Activated naive CD8-positive, alpha-beta T cell treated with anti-CD3 and anti-CD28 coated beads, Interleukin-2, amount 10 ng/mL, durations not matched to agents 7 days and 5 days (primary cell): ENCODE data around the gene TRIM77. TPM values are rescaled to one million over a fixed set of nuclear protein-coding genes. Genes with fewer than 3 reads are reported as not detected.
"Not testable (repeated sequence)": the region's sequence is repeated elsewhere in the genome, so short reads cannot be mapped to it uniquely, and the experiment has no call there.

ENCODE experiments used
- ATAC-seq: fragments of 150-1000 bp; cut with Tn5 transposase; one replicate; pipeline ENCODE4 v1.10.0; 2021; ENCODE audit warnings: low read depth, moderate library complexity
- POLR2A ChIA-PET: fragments of 350-600 bp; sonication (Branson Sonifier 250); formaldehyde crosslinking; loops from one replicate; lab custom pipeline; 2021; ENCODE audit warnings: antibody characterized with exemption; lab: Charles Lee
- DNase-seq: peaks from one replicate; pipeline ENCODE4 v3.0.0; 2021
- H3K27ac Mint-ChIP-seq: one replicate; pipeline ENCODE4 v1.8.0; 2022; ENCODE audit warnings: mild to moderate bottlenecking, mixed read lengths
- H3K27me3 Mint-ChIP-seq: one replicate; pipeline ENCODE4 v1.8.0; 2022; ENCODE audit warnings: mild to moderate bottlenecking, moderate library complexity, mixed read lengths
- H3K36me3 Mint-ChIP-seq: one replicate; pipeline ENCODE4 v1.8.0; 2021; ENCODE audit warnings: mild to moderate bottlenecking, mixed read lengths
- H3K4me1 Mint-ChIP-seq: one replicate; pipeline ENCODE4 v1.8.0; 2021; ENCODE audit warnings: mixed read lengths
- H3K4me3 Mint-ChIP-seq: one replicate; pipeline ENCODE4 v1.8.0; 2022; ENCODE audit warnings: mild to moderate bottlenecking, moderate library complexity, mixed read lengths
- H3K9me3 Mint-ChIP-seq: one replicate; pipeline ENCODE4 v1.8.0; 2021; ENCODE audit warnings: mixed read lengths
- total RNA-seq, 2 experiments: library from RNA; stranded (reverse); gene quantifications; one replicate each; pipeline ENCODE4 v1.2.3, GENCODE V29; 2021

Gene TRIM77, protein sequence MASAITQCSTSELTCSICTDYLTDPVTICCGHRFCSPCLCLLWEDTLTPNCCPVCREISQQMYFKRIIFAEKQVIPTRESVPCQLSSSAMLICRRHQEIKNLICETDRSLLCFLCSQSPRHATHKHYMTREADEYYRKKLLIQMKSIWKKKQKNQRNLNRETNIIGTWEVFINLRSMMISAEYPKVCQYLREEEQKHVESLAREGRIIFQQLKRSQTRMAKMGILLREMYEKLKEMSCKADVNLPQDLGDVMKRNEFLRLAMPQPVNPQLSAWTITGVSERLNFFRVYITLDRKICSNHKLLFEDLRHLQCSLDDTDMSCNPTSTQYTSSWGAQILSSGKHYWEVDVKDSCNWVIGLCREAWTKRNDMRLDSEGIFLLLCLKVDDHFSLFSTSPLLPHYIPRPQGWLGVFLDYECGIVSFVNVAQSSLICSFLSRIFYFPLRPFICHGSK
- not detected for total RNA-seq

DNA sequence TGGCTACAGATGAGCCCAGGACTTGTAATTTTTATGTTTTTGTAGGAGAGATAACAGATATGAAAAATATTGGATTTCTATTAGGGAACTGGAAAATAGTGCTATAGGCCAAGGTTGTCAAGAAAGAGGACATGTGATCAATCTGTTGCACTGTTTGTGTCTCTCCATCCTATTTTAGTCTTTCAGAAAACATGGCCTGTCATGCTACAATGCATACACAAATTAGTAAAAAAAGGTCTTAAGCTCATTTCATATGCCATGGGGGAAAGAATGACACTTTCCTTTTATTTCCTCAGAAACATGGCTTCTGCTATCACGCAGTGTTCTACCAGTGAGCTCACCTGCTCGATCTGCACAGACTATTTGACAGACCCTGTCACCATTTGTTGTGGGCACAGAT is at the start of gene TRIM77:
Gene TRIM77 (plus strand): TSS at position 301 of the 400 bp plus-strand sequence. CDS start 0 bp downstream, at position 301.
- DNase-seq, POLR2A ChIA-PET, H3K36me3 Mint-ChIP-seq, H3K27me3 Mint-ChIP-seq, H3K9me3 Mint-ChIP-seq, H3K27ac Mint-ChIP-seq, H3K4me3 Mint-ChIP-seq, H3K4me1 Mint-ChIP-seq, ATAC-seq: not testable (repeated sequence)

DNA sequence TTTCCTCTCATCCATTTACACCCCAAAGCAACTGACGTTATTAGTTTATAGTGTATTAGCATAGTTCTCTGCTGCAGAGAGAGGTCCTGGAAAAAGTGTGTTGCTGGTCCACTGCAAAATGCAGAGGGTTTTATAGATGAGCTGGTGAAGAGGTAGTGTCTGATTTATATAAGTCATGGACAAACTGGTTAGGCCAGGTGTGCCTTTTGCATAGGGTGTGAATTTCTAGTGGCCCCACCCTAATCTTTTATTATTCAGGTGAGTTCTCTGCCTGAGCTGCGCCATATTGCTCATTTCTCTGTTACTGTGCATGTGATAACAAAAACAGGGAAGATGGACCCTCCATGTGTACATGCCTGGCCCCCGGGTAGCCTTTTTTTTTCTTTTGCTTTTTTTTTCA is 43.1 kb upstream of the TRIM77 start:
- Mint-ChIP-seq H3K27me3 (no peaks in the 10 kb centered on the region), H3K9me3 (no peaks in the 10 kb centered on the region), H3K27ac (no peak overlapping the region), H3K4me1 (no peaks in the 10 kb centered on the region), H3K4me3 (no peak overlapping the region), H3K36me3 (no peaks in the 10 kb centered on the region)
- POLR2A ChIA-PET, result no interaction called here
- DNase-seq (no peak), ATAC-seq (no peak)

DNA sequence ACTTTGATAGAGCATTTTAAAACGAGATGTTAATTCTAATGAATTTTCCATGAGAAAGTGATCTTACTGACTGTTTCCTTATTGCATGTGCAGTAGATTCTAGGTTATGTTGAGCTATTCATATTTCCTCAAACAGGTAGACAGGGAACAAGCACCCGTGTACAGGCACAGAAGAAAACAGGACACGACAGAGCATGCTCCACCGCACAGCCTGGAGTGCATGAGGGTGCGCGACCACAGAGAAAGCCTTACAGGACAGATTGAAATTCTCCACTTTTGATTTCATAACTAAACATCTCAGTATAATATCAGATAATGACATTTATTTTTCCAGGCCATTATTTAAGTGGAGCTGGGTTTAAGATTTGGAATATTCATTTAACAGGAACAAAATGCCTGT is 41.9 kb upstream of the TRIM77 start:
- H3K4me1 Mint-ChIP-seq, H3K4me3 Mint-ChIP-seq, H3K9me3 Mint-ChIP-seq, DNase-seq, H3K27me3 Mint-ChIP-seq, H3K36me3 Mint-ChIP-seq, ATAC-seq, H3K27ac Mint-ChIP-seq, POLR2A ChIA-PET: not testable (repeated sequence)

DNA sequence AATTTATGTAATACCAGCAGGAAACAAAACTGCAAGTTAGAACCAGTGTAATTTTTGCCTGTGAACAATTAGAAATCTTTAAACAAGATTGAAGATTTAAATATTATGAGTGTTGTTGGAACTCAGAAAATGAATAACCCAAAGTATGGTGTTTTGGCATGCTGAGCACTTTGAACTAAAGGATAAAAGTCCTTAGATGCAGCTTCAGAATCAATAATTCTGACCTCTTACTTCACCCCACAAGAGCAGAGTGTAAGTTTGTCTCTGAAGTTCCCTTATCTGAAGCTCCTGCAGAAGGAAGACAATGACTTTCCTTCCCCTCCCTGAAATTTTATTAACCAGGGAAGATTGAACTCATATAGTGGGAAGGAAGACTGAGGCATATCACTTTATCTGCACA is 40.5 kb upstream of the TRIM77 start:
- H3K4me1 Mint-ChIP-seq, H3K9me3 Mint-ChIP-seq, H3K27ac Mint-ChIP-seq, H3K27me3 Mint-ChIP-seq, DNase-seq, H3K4me3 Mint-ChIP-seq, POLR2A ChIA-PET, ATAC-seq, H3K36me3 Mint-ChIP-seq: not testable (repeated sequence)

DNA sequence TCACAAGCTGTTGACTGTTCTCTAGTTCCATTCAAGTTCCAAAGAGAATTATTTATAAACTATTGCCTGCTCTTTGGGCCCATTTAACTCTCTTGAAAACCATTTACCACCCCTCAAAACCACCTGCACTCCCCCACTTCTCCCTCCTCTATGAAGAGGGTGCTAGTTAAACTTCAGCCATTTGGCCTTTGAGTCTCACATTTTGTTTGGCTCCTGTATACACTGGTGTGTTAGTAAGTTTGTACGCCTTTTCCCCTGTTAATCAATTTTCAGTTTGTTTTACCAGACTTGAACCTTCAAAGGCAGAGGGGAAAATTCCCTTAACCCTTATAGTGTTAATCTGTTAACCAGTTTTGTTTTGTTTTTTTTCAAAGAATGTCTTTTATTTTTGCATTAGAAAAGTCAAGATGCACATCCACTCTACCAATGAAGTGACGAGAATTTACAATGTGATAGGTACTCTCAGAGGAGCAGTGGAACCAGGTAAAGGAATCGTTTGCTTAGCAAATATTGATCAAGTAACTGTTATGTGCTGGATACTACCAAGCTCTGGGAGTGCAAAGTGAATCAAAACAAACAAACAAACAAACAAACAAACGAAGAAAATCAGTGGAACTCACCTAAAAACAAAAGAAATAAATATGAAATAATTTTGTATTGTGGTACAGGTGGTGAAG is 40.0 kb upstream of the TRIM77 start:
- DNase-seq, ATAC-seq, H3K27ac Mint-ChIP-seq, H3K4me1 Mint-ChIP-seq, H3K36me3 Mint-ChIP-seq, H3K27me3 Mint-ChIP-seq, H3K9me3 Mint-ChIP-seq, H3K4me3 Mint-ChIP-seq, POLR2A ChIA-PET: not testable (repeated sequence)

DNA sequence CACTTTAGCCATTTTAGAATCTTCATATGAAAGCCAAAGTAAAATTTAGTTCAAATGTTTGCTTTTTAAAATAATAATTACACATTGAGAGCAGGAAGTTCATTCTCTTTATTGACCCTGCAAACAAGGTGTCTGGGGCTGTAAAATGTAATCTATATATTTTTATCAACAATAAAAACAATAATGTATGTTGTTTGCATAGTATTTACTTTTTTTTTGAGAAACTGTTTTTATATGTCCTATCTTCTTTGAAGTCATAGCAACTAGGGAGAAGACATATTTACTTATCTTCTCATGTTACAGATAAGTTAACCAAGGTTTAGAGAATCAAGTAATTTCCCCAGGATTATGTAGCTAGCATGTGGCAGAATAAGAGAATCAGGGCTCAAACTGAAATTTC is 37.6 kb upstream of the TRIM77 start:
- ATAC-seq, DNase-seq, H3K27me3 Mint-ChIP-seq, H3K36me3 Mint-ChIP-seq, POLR2A ChIA-PET, H3K9me3 Mint-ChIP-seq, H3K4me1 Mint-ChIP-seq, H3K27ac Mint-ChIP-seq, H3K4me3 Mint-ChIP-seq: not testable (repeated sequence)

DNA sequence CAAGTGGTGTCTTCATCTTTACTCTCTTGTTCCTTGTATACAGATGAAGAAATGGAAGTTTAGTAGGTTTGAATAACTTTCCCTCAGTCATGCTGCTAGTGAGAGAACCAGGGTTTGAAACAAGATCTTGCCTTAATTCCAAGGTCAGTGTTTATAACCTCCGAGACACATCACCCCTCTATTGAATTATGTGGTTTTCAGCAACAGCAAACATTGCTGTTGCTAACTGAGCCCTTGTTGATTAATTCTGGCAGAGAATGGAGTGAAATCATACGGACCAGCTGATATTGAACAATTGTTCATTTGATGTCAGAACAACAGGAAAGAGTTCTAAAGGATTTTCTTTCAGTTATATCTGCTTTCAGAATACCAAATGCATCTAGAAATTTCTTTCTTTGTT is 36.7 kb upstream of the TRIM77 start:
- H3K9me3 Mint-ChIP-seq, POLR2A ChIA-PET, H3K27me3 Mint-ChIP-seq, ATAC-seq, DNase-seq, H3K27ac Mint-ChIP-seq, H3K36me3 Mint-ChIP-seq, H3K4me1 Mint-ChIP-seq, H3K4me3 Mint-ChIP-seq: not testable (repeated sequence)

DNA sequence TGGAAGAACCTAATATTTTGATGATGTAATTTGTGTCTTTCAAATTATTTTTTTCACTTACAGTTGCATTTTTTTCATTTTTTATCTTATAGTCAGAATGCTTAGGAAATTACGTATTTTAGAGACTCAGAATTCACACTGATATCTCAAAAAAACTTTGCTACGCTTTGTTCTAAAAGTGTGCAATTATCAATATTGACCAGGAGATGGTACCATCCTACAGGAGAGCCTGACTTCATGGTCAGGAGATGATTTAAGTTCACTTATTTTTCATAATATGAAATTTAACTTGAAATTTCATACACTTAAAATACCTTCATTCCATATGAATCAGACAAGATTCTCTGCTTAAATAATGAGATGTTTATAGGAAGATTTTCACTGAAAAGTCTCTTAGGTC is 34.7 kb upstream of the TRIM77 start:
- ATAC-seq, H3K36me3 Mint-ChIP-seq, H3K4me3 Mint-ChIP-seq, DNase-seq, POLR2A ChIA-PET, H3K27ac Mint-ChIP-seq, H3K9me3 Mint-ChIP-seq, H3K27me3 Mint-ChIP-seq, H3K4me1 Mint-ChIP-seq: not testable (repeated sequence)

DNA sequence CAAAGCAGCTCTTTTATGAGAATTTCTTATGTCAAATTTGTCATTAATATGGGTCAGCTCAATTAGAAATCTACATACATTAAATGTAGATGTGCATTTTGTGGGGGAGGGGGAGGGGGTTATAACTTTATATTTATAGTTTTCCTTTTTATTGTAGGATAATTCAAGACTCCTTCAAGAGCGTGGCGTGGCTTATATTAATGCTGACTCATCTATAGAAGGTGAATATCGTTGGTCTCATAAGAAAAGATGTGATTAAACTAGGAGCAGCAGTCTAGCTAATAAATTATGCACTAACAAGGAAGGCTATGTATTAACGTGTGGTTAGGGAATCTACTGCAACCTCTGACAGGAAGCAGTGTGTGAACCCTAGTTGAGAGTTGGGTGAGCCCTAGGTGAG is 34.2 kb upstream of the TRIM77 start:
- H3K4me1 Mint-ChIP-seq, DNase-seq, ATAC-seq, H3K27me3 Mint-ChIP-seq, H3K4me3 Mint-ChIP-seq, H3K27ac Mint-ChIP-seq, H3K9me3 Mint-ChIP-seq, H3K36me3 Mint-ChIP-seq, POLR2A ChIA-PET: not testable (repeated sequence)

DNA sequence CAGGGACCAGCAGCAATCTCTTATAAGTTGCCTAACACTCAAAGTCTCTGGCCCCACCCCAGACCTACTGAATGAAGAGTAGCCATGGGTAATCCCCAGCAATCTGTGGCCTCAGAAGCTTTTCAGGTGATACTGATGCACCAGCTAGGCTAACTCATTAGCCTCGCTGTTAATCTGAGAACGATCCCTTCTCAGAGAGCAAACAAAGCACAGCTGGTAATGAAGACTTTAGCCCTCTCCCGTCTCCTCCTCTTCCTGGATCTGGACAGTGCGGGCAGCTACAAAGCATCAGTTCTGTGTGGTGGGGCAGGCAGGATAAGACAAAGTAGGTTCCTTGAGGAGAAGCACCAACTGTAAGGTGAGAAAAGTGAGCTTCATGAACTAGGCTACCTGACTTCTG is 3.0 kb upstream of the TRIM77 start:
- H3K4me1 Mint-ChIP-seq, H3K9me3 Mint-ChIP-seq, POLR2A ChIA-PET, H3K27ac Mint-ChIP-seq, ATAC-seq, H3K36me3 Mint-ChIP-seq, H3K4me3 Mint-ChIP-seq, DNase-seq, H3K27me3 Mint-ChIP-seq: not testable (repeated sequence)

DNA sequence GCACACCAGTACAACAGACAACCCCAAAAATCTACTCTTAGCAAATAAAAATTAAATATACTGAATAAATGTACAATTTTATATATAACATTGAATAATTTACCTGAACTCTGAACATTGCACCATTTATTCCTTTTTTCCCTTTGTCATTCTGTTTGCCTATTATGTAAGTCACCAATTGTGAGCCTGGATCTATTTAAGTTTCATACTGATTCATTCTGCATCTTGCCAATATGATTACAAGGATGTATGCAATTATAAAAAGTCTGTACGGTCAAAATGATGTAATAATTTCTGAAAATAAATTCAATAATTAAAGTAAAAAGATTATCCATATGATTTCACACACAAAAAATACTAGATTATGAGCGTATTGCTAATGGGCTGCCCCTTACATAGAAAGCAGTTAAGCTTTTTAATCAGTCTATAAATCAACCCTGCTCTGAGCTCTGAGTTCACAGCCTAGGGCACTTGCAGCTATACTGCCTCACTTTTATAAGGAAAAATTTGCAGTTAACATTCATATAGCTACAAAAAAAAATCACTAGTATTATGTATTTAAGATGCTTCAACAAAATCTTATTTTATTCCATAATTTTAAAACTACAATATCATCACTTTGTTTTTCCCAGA is 14.9 kb downstream of the TRIM77 start:
- H3K27ac Mint-ChIP-seq, ATAC-seq, H3K4me3 Mint-ChIP-seq, H3K9me3 Mint-ChIP-seq, H3K36me3 Mint-ChIP-seq, POLR2A ChIA-PET, DNase-seq, H3K27me3 Mint-ChIP-seq, H3K4me1 Mint-ChIP-seq: not testable (repeated sequence)

DNA sequence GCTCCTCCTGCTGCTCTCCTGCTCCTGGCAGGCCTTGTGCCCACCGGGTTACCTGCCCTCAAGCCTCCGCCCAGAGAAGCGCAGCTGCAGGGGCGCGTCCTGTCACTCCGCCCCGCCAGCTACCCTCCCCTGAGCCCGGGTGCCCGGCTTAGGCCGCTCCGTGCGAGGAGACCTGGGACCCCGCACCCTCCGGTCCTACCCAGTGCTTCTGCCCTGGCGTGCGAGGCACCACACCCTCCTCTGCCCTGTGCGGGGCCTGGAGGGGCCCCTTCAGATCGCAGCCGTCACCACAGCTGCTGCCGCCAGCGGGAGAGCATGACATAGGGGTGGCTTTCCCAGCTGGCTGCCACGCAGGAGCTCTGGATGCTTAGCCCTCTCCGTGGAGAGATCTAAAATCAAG is 20.1 kb downstream of the TRIM77 start:
- POLR2A ChIA-PET, H3K27ac Mint-ChIP-seq, ATAC-seq, H3K36me3 Mint-ChIP-seq, H3K27me3 Mint-ChIP-seq, H3K4me3 Mint-ChIP-seq, H3K4me1 Mint-ChIP-seq, H3K9me3 Mint-ChIP-seq, DNase-seq: not testable (repeated sequence)

DNA sequence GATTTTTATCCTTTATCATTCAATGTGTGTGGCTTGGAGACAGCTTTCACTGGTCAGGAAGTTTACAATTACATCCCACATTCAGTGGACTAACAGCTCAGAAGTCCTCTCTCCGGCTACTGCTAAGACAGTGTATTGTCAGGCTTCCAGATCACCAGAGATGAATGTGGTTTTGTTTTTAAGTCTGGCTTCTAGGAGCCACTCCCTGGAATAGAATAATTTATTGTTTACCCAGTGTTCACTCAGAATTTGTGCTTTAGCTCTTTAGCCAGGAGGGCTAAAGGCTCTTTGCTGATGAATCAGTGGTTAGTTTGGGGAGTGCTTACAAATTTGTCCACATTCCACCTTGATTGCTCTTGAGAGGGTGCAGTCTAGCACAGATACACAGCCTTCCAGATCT is 26.5 kb downstream of the TRIM77 start:
- no peaks in the 10 kb centered on the region for H3K36me3 Mint-ChIP-seq
- no peak for ATAC-seq
- no peaks in the 10 kb centered on the region for H3K4me1 Mint-ChIP-seq
- no peak for DNase-seq
- H3K27me3 Mint-ChIP-seq, result no peaks in the 10 kb centered on the region
- H3K4me3 Mint-ChIP-seq, result no peak overlapping the region
- no peaks in the 10 kb centered on the region for H3K9me3 Mint-ChIP-seq
- H3K27ac Mint-ChIP-seq, result no peak overlapping the region
- POLR2A ChIA-PET, result no interaction called here

DNA sequence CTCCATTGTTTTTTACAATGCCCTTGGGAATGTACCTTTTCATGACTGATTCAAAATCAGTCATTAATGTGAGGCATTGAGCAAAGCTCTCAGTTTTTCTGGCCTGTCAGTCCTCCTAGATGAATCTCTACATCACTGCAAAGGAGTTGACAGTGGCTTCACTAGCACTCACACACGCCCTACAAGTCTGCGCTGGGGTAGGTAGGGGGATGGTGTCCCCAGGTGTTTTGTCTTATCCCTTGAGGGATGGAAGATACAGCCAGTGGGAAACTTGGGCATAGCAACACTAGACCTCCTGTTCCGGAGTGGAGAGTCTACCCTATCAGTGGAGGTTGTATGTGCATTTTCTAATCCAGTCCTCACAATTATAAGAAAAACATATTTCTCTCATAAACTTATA is 27.0 kb downstream of the TRIM77 start:
- no peaks in the 10 kb centered on the region for H3K9me3 Mint-ChIP-seq
- H3K4me1 Mint-ChIP-seq, result no peaks in the 10 kb centered on the region
- ATAC-seq, result no peak
- DNase-seq, result no peak
- no peaks in the 10 kb centered on the region for H3K36me3 Mint-ChIP-seq
- POLR2A ChIA-PET, result no interaction called here
- no peaks in the 10 kb centered on the region for H3K27me3 Mint-ChIP-seq
- H3K27ac Mint-ChIP-seq, result no peak overlapping the region
- no peak overlapping the region for H3K4me3 Mint-ChIP-seq
